ENCODE data around the gene SAP30. TPM values are rescaled to one million over a fixed set of nuclear protein-coding genes. Genes with fewer than 3 reads are reported as not detected.
A peak's percentile ranks its signal among the peaks of the same experiment; 100 is the strongest.

The SAP30 gene
- total RNA-seq, 1 experiment from 2014 or later, result 20.0 TPM

DNA sequence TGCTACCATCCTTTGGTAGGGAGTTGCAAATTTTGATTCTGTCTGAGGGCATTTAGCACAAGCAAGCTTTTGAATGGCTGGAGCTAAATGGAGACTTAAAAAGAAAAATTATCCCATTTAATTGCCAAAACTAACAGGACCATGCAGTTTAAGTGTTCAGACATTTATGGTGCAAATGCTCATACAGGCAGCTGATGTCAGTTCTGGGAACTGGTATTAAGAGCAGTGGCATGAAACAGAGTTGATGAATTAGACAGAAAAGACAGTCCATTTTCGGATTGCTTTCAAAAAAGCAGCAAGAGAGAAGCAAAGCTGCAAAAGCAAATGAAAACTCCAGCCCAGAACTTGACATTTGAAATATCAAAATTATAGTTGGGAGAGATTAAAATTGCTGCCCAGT, 26.9 kb downstream of the SAP30 start (continued):
- TF ChIP-seq, protein P1, sequence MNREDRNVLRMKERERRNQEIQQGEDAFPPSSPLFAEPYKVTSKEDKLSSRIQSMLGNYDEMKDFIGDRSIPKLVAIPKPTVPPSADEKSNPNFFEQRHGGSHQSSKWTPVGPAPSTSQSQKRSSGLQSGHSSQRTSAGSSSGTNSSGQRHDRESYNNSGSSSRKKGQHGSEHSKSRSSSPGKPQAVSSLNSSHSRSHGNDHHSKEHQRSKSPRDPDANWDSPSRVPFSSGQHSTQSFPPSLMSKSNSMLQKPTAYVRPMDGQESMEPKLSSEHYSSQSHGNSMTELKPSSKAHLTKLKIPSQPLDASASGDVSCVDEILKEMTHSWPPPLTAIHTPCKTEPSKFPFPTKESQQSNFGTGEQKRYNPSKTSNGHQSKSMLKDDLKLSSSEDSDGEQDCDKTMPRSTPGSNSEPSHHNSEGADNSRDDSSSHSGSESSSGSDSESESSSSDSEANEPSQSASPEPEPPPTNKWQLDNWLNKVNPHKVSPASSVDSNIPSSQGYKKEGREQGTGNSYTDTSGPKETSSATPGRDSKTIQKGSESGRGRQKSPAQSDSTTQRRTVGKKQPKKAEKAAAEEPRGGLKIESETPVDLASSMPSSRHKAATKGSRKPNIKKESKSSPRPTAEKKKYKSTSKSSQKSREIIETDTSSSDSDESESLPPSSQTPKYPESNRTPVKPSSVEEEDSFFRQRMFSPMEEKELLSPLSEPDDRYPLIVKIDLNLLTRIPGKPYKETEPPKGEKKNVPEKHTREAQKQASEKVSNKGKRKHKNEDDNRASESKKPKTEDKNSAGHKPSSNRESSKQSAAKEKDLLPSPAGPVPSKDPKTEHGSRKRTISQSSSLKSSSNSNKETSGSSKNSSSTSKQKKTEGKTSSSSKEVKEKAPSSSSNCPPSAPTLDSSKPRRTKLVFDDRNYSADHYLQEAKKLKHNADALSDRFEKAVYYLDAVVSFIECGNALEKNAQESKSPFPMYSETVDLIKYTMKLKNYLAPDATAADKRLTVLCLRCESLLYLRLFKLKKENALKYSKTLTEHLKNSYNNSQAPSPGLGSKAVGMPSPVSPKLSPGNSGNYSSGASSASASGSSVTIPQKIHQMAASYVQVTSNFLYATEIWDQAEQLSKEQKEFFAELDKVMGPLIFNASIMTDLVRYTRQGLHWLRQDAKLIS (CRISPR knock-in tag; IDR thresholded peaks at IDR 0.05; ENCODE audit: borderline replicate concordance), result no peak
- no peak for TF ChIP-seq NFYB (CRISPR knock-in tag; conservative IDR thresholded peaks at IDR 0.05; ENCODE audit: low read depth)

DNA sequence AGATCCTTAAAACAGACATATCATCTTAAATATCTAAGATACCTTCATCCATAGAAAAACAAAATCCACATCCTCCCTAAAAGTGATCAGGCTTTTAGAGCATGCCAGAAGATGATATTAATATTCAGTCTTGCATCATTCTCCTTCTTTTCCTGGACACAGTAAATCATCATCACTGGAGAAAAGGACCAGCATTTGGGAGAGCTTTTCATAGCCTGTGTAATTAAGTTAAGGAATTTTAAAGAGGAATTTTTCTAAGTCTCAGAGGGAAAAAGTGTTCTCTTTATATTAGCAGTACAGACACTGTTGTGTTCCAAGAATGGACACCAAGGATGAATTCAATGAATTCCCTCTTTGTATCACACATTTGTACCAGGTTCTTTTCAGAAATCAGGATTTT, 27.5 kb downstream of the SAP30 start:
- Mint-ChIP-seq H3K27me3 (ENCODE audit: low read depth) (no peaks in the 10 kb centered on the region), H3K9me3 (no peaks in the 10 kb centered on the region), H3K27ac (no peak overlapping the region), H3K4me1 (no peaks in the 10 kb centered on the region), H3K4me3 (no peak overlapping the region), H3K36me3 (no peaks in the 10 kb centered on the region)
- ATAC-seq (no peak), DNase-seq (ENCODE audit: low spot score) (no peak)
- TF ChIP-seq RORB (CRISPR knock-in tag; IDR thresholded peaks at IDR 0.05) (no peak), ETV6 (CRISPR knock-in tag; IDR thresholded peaks at IDR 0.05) (no peak), ZBTB21 (CRISPR knock-in tag; IDR thresholded peaks at IDR 0.05; ENCODE audit: borderline replicate concordance) (no peak), GTF2I (CRISPR knock-in tag; conservative IDR thresholded peaks at IDR 0.05) (no peak), NR2C2 (CRISPR knock-in tag; IDR thresholded peaks at IDR 0.05) (no peak), KAT7 (CRISPR knock-in tag; IDR thresholded peaks at IDR 0.05; ENCODE audit: borderline replicate concordance) (no peak), HMGXB4 (CRISPR knock-in tag; IDR thresholded peaks at IDR 0.05) (no peak), ATF2 (CRISPR knock-in tag; IDR thresholded peaks at IDR 0.05; ENCODE audit: borderline replicate concordance, low read depth) (no peak)
- POLR2A ChIA-PET, result no interaction called here
- CTCF ChIA-PET, result interaction anchor here (1.0 to 1.1 kb wide), 2 partner anchors 97 to 384 kb away, joined by 3 to 4 read pairs; no protein-coding TSS in a partner anchor

- Mint-ChIP-seq H3K36me3 (no peaks in the 10 kb centered on the region), H3K4me3 (no peak within 1 kb of the TSS), H3K27me3 (ENCODE audit: low read depth) (no peaks in the 10 kb centered on the region), H3K27ac (no peak within 1 kb of the TSS), H3K4me1 (no peaks in the 10 kb centered on the region), H3K9me3 (no peaks in the 10 kb centered on the region)
- ChIA-PET POLR2A (interaction anchor here (1.0 kb wide), 1 partner anchor 27 kb away, joined by 3 read pairs; no protein-coding TSS in a partner anchor), CTCF (interaction anchor here (0.6 to 1.3 kb wide), 3 partner anchors 18 to 354 kb away, joined by 3 to 7 read pairs (median 3); no protein-coding TSS in a partner anchor)
- ATAC-seq, result peak; percentile 83
- TF ChIP-seq NR2C2 (CRISPR knock-in tag; IDR thresholded peaks at IDR 0.05), result no peak
- no peak for TF ChIP-seq ZNF416 (CRISPR knock-in tag; IDR thresholded peaks at IDR 0.05)
- no peak for TF ChIP-seq ZMAT4 (CRISPR knock-in tag; IDR thresholded peaks at IDR 0.05)
- TF ChIP-seq RORB (CRISPR knock-in tag; IDR thresholded peaks at IDR 0.05), result no peak
- TF ChIP-seq, protein P2, sequence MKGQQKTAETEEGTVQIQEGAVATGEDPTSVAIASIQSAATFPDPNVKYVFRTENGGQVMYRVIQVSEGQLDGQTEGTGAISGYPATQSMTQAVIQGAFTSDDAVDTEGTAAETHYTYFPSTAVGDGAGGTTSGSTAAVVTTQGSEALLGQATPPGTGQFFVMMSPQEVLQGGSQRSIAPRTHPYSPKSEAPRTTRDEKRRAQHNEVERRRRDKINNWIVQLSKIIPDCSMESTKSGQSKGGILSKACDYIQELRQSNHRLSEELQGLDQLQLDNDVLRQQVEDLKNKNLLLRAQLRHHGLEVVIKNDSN (CRISPR knock-in tag; IDR thresholded peaks at IDR 0.05), result no peak
- TF ChIP-seq RELA (CRISPR knock-in tag; IDR thresholded peaks at IDR 0.05; ENCODE audit: borderline replicate concordance), result no peak
- no peak for TF ChIP-seq FOXJ3 (CRISPR knock-in tag; IDR thresholded peaks at IDR 0.05; ENCODE audit: borderline replicate concordance)
- TF ChIP-seq HMGXB4 (CRISPR knock-in tag; IDR thresholded peaks at IDR 0.05), result no peak
- TF ChIP-seq, protein P3, sequence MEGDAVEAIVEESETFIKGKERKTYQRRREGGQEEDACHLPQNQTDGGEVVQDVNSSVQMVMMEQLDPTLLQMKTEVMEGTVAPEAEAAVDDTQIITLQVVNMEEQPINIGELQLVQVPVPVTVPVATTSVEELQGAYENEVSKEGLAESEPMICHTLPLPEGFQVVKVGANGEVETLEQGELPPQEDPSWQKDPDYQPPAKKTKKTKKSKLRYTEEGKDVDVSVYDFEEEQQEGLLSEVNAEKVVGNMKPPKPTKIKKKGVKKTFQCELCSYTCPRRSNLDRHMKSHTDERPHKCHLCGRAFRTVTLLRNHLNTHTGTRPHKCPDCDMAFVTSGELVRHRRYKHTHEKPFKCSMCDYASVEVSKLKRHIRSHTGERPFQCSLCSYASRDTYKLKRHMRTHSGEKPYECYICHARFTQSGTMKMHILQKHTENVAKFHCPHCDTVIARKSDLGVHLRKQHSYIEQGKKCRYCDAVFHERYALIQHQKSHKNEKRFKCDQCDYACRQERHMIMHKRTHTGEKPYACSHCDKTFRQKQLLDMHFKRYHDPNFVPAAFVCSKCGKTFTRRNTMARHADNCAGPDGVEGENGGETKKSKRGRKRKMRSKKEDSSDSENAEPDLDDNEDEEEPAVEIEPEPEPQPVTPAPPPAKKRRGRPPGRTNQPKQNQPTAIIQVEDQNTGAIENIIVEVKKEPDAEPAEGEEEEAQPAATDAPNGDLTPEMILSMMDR (IDR thresholded peaks at IDR 0.05), result no peak
- TF ChIP-seq ZNF396 (CRISPR knock-in tag; IDR thresholded peaks at IDR 0.05; ENCODE audit: borderline replicate concordance), result no peak
- TF ChIP-seq GTF2I (CRISPR knock-in tag; conservative IDR thresholded peaks at IDR 0.05), result no peak
- TF ChIP-seq ZNF121 (CRISPR knock-in tag; IDR thresholded peaks at IDR 0.05), result no peak
- TF ChIP-seq EMX1 (CRISPR knock-in tag; IDR thresholded peaks at IDR 0.05), result no peak
- no peak for TF ChIP-seq ZNF219 (CRISPR knock-in tag; IDR thresholded peaks at IDR 0.05; ENCODE audit: borderline replicate concordance)
- DNase-seq (ENCODE audit: low spot score), result peak; percentile 21
Measured at GRCh38 chr4:173398779-173399415, 28.1 kb downstream of the SAP30 start, which contains the start of gene SCRG1. Gene SCRG1, minus strand, starts transcription at chr4:173399116. Its CDS starts 7,702 bp downstream, at chr4:173391414.
